ENCODE measurements around the gene RHOH. TPM values are rescaled to one million over a fixed set of nuclear protein-coding genes. Genes with fewer than 3 reads are reported as not detected.
A peak's percentile ranks its signal among the peaks of the same experiment; 100 is the strongest.

The RHOH gene
- total and polyA plus RNA-seq, 2 of the 13 experiments (the other 11 are each of a cell fraction or from before 2014, with no cell fraction given) = 0.57 TPM; not detected in 1

DNA sequence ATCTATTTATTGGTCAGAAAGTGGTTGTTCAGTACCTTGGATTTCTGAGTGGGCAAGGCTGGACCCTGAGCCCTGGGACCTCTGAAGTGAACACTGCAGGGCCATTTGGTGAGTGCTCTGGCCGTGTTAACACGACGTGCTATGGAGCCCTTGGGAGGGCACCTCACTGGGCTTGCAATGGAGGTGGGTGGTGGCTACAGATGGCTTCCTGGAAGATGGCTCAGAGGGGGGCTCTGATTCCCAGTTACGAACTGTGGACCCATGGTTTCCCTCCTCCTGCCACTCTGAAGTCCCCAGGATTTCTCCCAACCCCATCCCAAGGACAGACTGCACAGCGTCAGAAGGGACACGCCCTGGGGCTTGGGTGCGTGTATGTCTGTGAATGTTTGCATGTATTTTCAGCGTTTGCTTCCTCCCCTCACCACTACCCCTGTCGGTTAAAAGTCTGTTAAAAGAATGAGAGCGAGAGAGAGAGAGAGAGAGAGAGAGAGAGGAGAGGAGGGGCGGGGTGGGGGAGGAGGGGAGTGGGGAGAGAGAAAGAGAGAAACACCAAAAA lies 3.7 kb upstream of the RHOH start:
- 38% methylated on average over 7 of the region's 11 CpGs for WGBS (ENCODE audit: low lambda C conversion rate)
- peak; percentile 7 for DNase-seq (ENCODE audit: low spot score)
- Histone ChIP-seq H4K20me1 (ENCODE audit: insufficient read depth, low read length) (no peaks in the 10 kb centered on the region), H3K27ac (ENCODE audit: extremely low read length, insufficient read depth, low read length) (peak overlapping the region; percentile 76), H3K27me3 (ENCODE audit: control insufficient read depth in 1 of 2, insufficient read depth in 2 of 2, low read length in 2 of 2) (no peaks in the 10 kb centered on the region; a peak in 1 of 5 replicates), H3K4me3 (replicated peaks in 1 of 3; ENCODE audit: insufficient read depth in 1 of 3, low read depth in 2 of 3, low read length in 3 of 3) (peak overlapping the region in 1 of 3 experiments; percentile 39; a peak in 2 of 6 replicates), H3K4me1 (ENCODE audit: insufficient read depth, low read length) (peaks cover 70% of the 10 kb centered on the region), H3K4me2 (ENCODE audit: low read depth, low read length) (peak overlapping the region; percentile 82), H3K9me3 (ENCODE audit: low read length) (no peaks in the 10 kb centered on the region), H3K79me2 (ENCODE audit: insufficient read depth, low read length) (no peaks in the 10 kb centered on the region), H3K36me3 (replicated peaks in 1 of 2; ENCODE audit: control insufficient read depth in 1 of 2, insufficient read depth in 2 of 2, low read length in 2 of 2) (no peaks in the 10 kb centered on the region), H3K9ac (ENCODE audit: insufficient read depth, low read depth, low read length) (no peak overlapping the region), H2AFZ (ENCODE audit: low read length) (no peak overlapping the region)
- in situ Hi-C loops (cut with HindIII; ENCODE audit: extremely low pct_ligation_motif_present, low pct_unique_long_range_greater_than_20kb) (no loop called here), intact Hi-C loops (cut with micrococcal nuclease; ENCODE audit: unreplicated experiment) (no loop called here)
- ATAC-seq = peak; percentile 76
- FAIRE-seq = no peak
- ChIA-PET CTCF (ENCODE audit: low intra/inter-chr PET ratio, low total read pairs) (no interaction called here), POLR2A (no interaction called here)
- TF ChIP-seq SALL1 (CRISPR knock-in tag; IDR thresholded peaks at IDR 0.05) = peak; percentile 22; the same call in 1 of the 2 replicates
- TF ChIP-seq, protein P1, sequence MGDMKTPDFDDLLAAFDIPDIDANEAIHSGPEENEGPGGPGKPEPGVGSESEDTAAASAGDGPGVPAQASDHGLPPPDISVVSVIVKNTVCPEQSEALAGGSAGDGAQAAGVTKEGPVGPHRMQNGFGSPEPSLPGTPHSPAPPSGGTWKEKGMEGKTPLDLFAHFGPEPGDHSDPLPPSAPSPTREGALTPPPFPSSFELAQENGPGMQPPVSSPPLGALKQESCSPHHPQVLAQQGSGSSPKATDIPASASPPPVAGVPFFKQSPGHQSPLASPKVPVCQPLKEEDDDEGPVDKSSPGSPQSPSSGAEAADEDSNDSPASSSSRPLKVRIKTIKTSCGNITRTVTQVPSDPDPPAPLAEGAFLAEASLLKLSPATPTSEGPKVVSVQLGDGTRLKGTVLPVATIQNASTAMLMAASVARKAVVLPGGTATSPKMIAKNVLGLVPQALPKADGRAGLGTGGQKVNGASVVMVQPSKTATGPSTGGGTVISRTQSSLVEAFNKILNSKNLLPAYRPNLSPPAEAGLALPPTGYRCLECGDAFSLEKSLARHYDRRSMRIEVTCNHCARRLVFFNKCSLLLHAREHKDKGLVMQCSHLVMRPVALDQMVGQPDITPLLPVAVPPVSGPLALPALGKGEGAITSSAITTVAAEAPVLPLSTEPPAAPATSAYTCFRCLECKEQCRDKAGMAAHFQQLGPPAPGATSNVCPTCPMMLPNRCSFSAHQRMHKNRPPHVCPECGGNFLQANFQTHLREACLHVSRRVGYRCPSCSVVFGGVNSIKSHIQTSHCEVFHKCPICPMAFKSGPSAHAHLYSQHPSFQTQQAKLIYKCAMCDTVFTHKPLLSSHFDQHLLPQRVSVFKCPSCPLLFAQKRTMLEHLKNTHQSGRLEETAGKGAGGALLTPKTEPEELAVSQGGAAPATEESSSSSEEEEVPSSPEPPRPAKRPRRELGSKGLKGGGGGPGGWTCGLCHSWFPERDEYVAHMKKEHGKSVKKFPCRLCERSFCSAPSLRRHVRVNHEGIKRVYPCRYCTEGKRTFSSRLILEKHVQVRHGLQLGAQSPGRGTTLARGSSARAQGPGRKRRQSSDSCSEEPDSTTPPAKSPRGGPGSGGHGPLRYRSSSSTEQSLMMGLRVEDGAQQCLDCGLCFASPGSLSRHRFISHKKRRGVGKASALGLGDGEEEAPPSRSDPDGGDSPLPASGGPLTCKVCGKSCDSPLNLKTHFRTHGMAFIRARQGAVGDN (CRISPR knock-in tag; IDR thresholded peaks at IDR 0.05) = peak; percentile 49
- no peak for TF ChIP-seq HNRNPL (IDR thresholded peaks at IDR 0.05; ENCODE audit: low read depth, low read length)
- TF ChIP-seq, protein P2, sequence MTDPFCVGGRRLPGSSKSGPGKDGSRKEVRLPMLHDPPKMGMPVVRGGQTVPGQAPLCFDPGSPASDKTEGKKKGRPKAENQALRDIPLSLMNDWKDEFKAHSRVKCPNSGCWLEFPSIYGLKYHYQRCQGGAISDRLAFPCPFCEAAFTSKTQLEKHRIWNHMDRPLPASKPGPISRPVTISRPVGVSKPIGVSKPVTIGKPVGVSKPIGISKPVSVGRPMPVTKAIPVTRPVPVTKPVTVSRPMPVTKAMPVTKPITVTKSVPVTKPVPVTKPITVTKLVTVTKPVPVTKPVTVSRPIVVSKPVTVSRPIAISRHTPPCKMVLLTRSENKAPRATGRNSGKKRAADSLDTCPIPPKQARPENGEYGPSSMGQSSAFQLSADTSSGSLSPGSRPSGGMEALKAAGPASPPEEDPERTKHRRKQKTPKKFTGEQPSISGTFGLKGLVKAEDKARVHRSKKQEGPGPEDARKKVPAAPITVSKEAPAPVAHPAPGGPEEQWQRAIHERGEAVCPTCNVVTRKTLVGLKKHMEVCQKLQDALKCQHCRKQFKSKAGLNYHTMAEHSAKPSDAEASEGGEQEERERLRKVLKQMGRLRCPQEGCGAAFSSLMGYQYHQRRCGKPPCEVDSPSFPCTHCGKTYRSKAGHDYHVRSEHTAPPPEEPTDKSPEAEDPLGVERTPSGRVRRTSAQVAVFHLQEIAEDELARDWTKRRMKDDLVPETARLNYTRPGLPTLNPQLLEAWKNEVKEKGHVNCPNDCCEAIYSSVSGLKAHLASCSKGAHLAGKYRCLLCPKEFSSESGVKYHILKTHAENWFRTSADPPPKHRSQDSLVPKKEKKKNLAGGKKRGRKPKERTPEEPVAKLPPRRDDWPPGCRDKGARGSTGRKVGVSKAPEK (CRISPR knock-in tag; IDR thresholded peaks at IDR 0.05; ENCODE audit: borderline replicate concordance) = 0 out of 2 replicates have a peak, but pooled peaks have one; percentile 36
- TF ChIP-seq, protein P3, sequence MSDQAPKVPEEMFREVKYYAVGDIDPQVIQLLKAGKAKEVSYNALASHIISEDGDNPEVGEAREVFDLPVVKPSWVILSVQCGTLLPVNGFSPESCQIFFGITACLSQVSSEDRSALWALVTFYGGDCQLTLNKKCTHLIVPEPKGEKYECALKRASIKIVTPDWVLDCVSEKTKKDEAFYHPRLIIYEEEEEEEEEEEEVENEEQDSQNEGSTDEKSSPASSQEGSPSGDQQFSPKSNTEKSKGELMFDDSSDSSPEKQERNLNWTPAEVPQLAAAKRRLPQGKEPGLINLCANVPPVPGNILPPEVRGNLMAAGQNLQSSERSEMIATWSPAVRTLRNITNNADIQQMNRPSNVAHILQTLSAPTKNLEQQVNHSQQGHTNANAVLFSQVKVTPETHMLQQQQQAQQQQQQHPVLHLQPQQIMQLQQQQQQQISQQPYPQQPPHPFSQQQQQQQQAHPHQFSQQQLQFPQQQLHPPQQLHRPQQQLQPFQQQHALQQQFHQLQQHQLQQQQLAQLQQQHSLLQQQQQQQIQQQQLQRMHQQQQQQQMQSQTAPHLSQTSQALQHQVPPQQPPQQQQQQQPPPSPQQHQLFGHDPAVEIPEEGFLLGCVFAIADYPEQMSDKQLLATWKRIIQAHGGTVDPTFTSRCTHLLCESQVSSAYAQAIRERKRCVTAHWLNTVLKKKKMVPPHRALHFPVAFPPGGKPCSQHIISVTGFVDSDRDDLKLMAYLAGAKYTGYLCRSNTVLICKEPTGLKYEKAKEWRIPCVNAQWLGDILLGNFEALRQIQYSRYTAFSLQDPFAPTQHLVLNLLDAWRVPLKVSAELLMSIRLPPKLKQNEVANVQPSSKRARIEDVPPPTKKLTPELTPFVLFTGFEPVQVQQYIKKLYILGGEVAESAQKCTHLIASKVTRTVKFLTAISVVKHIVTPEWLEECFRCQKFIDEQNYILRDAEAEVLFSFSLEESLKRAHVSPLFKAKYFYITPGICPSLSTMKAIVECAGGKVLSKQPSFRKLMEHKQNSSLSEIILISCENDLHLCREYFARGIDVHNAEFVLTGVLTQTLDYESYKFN (CRISPR knock-in tag; conservative IDR thresholded peaks at IDR 0.05) = 0 out of 2 replicates have a peak, but pooled peaks have one; percentile 18
- TF ChIP-seq ELF4 (CRISPR knock-in tag; IDR thresholded peaks at IDR 0.05; ENCODE audit: borderline replicate concordance) = 0 out of 2 replicates have a peak, but pooled peaks have one; percentile 8
- no peak for TF ChIP-seq ZNF713 (CRISPR knock-in tag; IDR thresholded peaks at IDR 0.05)
- TF ChIP-seq, protein P4, sequence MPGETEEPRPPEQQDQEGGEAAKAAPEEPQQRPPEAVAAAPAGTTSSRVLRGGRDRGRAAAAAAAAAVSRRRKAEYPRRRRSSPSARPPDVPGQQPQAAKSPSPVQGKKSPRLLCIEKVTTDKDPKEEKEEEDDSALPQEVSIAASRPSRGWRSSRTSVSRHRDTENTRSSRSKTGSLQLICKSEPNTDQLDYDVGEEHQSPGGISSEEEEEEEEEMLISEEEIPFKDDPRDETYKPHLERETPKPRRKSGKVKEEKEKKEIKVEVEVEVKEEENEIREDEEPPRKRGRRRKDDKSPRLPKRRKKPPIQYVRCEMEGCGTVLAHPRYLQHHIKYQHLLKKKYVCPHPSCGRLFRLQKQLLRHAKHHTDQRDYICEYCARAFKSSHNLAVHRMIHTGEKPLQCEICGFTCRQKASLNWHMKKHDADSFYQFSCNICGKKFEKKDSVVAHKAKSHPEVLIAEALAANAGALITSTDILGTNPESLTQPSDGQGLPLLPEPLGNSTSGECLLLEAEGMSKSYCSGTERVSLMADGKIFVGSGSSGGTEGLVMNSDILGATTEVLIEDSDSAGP (CRISPR knock-in tag; IDR thresholded peaks at IDR 0.05; ENCODE audit: borderline replicate concordance) = 0 out of 2 replicates have a peak, but pooled peaks have one; percentile 17
- TF ChIP-seq SPEN (CRISPR knock-in tag; IDR thresholded peaks at IDR 0.05; ENCODE audit: low read depth) = peak; percentile 26; the same call in 1 of the 2 replicates
- BruUV-seq (replicated peaks) = no TSS peak

All from HepG2 (cell line).